NCI-H345 (cell line): ENCODE data around the gene TMEM63B.
"Not testable (repeated sequence)": the region's sequence is repeated elsewhere in the genome, so short reads cannot be mapped to it uniquely, and the experiment has no call there.

ENCODE experiments used
- DNase-seq: peaks from one replicate; lab custom pipeline; 2025; lab: John Stamatoyannopoulos, UW

Gene TMEM63B

DNA sequence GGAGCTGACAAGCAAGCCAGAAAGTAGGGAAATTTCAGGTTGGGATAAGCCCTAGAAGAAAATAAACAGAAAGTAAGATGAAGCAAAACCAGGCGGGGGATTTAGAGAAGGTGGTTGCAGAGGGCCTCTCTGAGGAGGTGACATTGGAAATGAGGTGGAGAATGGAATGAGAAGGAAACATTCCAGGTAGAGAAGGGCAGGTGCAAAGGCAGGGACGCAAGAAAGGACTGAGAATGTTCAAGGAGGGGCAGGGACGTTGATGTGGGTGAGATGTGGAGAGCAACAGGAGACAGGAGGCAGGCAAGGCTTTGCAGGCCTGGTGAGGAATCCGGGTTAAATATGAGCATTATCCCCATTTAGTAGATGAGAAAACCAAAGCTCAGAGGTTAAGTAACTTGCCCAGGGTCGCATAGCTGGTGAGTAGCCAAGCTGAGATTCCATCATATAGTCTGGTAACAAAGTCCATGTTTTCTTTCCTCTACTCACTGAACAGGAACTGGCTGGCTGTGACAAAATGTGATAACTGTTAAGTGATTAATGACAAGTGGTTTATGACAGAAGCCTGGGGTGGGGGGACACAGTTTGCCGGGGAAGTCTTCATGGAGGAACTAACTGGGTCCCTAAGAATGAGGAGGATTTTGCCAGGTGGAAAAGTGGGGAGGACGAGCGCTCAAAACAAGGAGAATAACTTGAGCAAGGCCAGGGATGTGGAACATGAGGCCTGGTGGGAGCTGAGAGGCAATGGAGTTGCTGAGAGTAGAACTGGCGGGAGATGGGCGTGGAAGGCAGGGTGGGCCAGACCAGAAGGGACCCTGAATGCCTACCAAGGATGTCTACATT, 32.7 kb upstream of the TMEM63B start:
- DNase-seq, result no peak

- not testable (repeated sequence) for DNase-seq
Measured at GRCh38 chr6:44095243-44095623, 32.1 kb upstream of the TMEM63B start.

DNA sequence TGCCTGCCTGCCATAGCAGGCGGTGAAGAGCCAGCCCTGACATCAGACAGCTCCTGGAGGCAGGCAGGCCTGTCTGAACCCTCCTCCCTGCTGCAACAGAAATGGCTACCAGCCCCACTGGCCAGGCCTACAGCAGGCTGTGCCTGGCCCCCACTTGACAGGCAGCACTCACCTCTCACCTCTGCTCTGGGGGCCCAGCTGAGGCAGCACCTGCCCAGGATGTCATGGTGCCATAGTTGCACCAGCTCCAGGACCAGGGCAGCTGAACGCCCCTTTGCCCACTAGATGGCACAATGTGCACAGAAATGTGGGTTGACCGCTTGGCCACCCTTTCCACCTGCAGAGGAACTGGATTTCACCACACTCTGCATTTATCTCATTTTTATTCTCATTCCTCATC, 30.7 kb upstream of the TMEM63B start:
- peak; percentile 66 for DNase-seq

DNA sequence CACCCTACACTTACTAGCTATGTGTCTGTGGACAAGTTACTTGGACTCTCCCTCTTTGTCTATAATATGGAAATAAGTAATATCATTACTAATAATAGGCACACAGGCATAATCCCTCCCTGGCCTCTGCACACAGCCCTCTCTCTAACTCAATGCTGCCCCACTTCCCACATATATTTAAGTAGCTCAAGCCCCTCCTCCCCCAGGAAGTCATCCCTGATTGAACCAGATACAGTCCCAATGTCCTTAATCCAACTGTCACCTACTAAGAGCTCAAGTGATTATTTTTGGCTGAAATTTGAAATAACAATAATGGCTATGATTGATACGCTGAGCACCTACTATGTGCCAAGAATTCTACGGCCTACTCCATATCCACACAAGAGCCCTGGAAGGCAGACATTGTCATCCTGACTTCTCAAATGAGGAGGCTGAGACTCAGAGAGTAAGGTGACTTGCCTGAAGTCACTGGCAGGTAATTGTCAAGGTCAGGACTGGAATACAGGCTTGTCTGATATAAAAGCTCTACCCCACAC, 29.5 kb upstream of the TMEM63B start:
- DNase-seq, result no peak

DNA sequence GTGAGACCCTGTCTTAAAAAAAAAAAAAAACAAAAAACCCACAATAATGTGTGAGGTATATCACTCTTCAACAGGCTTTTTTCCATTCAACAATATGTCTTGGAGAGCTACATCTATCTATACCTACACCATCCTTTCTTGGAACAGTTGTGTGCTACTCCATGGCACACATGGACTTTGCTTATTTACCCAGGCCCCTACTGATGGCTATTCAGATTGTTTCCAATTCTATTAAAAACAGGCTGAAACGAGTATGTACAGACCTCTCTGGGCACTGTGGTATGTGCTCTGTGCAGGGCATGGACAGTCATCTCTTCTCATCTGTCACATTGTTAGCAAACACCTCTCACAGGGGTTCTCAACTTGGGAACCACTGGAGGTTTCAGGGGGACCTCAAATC, 28.2 kb upstream of the TMEM63B start:
- no peak for DNase-seq

GRCh38 chr6:44100088-44100550, 27.2 kb upstream of the TMEM63B start:
- no peak for DNase-seq

DNA sequence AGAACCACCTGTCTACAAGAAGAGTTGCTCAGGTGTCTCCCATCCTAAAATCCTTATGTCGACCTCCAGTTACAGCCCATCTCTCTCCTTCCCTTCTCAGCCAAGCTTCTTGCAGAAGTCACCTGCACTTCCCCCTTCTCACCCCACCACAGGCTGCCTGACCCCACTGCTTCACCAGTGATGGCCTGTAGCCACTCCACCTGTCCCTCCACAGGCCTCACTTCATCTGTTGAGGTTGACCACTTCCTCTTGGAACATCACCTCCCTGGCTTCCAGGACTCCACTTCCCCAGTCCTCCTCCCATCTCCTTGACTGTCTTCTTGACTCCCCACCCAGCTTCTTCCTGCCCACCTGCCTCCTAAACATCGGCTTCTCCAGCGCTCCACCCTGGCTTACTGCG, 25.5 kb upstream of the TMEM63B start:
- no peak for DNase-seq

DNA sequence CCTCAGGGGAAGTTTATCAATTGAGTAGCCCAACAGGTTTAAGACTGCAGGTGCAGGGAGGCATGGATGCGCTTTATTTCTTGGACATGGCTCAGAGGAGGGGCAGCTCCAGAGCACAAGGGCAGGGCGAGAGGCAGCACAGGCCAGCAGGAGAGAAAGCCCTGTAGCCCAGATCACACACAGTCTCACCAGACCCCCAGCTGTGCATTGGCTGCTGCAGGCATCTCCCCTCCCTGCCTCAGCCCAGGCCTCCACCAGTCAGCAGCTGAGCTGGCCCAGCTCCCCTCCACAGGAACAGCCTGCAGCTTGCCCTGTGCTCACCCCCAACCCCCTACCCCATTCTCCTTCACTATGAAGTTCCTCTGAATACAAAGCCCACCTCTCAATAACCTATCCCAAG, 24.8 kb upstream of the TMEM63B start:
- DNase-seq, result no peak

DNA sequence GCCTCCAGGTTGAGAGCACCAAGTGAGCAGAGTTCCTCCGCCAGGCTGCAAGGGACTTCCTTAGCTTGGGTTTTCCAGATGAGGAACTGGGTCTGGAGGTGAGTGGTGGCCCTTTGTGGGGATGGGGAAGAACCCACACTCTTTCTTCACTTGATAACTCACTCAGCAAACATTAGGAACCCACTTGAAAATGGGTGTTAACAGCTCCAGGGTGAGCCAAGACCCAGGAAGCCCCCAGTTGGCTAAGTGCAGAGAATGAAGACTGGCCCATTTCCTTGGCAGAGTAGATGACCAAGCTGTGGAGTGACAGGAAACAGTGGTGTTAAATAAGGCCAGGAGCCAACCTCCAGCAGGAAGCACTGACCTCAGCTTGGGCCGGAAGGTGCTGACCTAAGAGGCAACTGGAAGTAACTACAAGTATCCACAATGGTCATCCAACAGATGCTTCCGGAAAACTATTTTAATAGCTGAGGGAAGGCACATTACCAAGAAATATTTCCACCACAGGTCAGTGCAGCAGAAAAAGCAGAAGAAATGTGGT, 22.8 kb upstream of the TMEM63B start:
- DNase-seq, result no peak

DNA sequence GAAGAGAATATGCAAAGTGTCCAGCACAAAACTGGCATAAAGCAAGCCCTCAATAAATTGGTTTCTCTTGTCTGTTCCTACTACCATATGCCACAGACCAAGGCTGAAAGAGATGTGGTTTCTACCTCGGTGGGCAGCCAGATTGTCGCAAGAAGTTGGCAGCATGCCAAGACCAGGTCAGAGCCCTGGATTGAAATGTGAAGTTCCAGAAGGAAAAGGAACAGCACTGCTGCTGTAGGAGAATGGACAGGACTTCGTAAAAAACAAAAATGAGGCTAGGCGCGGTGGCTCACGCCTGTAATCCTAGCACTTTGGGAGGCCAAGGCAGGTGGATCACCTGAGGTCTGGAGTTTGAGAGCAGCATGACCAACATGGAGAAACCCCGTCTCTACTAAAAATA, 22.2 kb upstream of the TMEM63B start:
- DNase-seq, result no peak

DNA sequence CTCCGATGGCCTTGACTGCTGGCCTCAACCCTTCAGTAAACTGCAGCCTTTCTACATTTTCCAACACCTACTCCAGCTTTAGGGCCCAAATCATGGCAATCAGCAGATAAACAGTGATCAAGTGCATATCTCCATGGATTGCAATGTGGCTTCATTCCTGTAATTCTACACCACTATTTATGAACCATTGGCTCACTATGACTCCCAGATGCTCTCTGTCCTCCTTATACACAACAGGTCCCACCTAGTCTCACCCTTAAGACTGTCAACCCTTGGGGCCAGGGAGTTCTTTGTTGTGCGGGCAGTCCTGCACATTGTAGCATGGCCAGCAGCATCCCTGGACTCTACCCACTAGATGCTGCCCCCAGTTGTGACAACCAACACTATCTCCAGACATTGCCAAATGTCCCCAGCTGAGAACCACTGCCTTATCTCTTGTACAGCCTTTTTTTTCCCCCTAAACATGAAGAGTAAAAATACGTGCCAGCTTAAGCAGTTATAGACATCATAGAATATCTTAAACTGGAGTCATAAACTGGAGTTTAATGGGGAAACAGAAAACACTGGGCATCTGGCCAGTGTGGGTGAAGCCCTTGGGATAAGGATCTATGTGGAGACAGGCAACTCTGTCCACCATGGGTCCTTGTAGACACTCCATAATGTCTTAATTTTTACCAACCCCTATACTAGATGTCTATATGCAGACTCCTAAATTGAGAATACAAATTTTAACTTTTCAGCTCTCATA, 21.2 kb upstream of the TMEM63B start:
- no peak for DNase-seq

- no peak for DNase-seq
Measured at GRCh38 chr6:44107017-44107416, 20.3 kb upstream of the TMEM63B start.

GRCh38 chr6:44108471-44108870, 18.9 kb upstream of the TMEM63B start:
- no peak for DNase-seq

GRCh38 chr6:44109212-44109611, 18.1 kb upstream of the TMEM63B start:
- DNase-seq, result no peak

DNA sequence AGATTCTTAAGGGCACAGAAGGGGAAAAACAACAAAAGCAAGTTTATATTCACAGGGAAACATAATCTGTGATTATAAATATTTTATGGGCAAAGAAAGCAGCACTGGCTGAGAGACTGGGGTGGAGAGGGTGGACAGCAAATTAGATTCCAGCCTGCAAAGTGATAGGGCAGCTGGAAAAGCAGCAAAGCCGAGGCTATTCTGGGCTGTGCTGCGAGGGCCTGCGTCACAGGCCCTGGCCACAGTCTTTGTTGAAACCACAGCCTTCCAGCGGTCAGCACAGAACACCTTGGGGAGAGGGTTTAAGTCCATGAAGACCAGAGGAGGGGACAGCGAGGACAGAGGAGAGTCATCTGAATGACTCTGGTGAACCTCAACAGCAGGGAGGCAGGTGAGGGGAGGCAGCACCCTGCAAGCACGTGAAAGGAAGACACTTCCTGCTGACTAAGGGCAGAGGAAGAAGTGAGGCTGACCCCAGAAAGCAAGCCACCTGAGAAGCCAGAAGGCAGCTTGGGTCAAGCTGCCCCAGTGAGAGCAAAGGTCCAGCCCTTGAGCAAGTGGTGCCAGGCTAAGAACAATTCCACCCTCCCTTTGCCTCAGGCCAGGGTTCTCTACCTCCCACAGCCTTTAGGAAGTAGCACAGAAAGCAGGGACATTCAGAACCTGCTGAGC, 17.2 kb upstream of the TMEM63B start:
- DNase-seq, result no peak

DNA sequence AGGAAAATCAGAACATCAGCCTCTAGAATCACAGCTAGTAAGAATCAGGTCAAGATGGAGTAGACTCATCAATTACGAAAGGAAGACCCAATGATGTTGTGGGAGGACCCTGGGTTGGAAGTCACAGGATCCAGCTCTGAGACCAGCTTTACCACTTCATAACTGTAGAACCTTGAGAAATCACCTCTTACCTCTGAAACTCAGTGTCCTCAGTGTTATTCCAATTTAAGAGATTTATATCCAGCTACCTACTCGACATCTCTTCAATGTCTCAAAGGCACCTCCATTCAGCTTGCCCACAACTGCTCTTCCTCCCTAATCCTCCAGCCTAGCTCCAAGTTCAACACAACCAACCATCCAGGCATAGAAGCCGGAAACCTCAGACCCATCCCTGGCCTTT, 16.4 kb upstream of the TMEM63B start:
- DNase-seq, result no peak

DNA sequence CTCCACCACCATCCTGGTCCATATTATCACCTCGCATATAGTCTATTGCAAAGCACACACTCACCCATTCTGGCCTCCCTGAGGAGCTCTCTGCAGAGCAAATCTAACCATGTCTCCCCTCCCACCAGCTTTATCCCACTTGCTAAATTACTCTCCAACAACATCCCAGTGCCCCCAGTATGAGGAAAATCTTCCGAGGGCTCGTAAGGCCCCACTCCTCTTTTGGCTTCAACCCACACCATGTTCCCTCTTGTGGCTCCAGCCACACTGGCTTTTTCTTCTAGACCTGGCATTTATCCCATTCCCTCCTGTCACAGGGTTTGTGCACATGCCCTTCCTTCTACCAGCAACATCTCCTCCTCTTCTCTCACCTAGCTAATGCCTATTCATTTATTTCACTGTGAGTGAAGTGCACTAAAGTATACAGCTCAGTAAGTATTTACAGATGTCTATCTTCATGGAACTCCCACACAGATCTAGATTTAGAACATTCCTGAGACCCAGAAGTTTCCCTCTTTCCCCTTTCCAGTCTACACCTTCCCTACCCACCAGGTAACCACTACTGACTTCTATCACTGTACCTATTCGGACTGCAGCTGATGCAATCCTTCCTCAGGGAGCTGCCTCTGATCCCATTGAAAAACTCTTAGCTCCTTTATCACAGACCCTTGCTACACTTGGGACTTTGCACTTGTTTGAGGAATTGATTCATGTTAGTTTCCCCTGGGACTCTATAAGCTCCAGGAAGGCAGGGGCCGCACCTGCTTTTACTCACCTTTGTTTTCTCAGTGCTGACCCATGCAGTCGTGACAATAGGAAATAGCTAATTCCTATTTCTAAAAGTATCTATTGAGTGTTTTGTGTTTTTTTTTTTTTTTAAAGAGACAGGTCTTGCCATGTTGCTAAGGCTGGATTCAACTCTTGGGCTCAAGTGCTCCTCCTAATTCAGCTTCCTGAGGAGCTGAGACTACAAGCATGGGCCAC, 15.6 kb upstream of the TMEM63B start:
- DNase-seq, result no peak

GRCh38 chr6:44113414-44113813, 13.9 kb upstream of the TMEM63B start:
- no peak for DNase-seq

GRCh38 chr6:44115866-44116265, 11.5 kb upstream of the TMEM63B start:
- DNase-seq, result no peak

GRCh38 chr6:44116641-44117382, 10.5 kb upstream of the TMEM63B start:
- DNase-seq, result no peak
